WTC11 (cell line): ENCODE results near the gene VAV2.

Experiments used
- NFYB ChIP-seq: sonication (generic); formaldehyde crosslinking; conservative IDR thresholded peaks from 2 replicates; pipeline ENCODE4 v1.8.0; 2022; ENCODE audit warnings: low read depth, missing genetic modification reagents
- NR3C1 ChIP-seq: sonication (generic); formaldehyde crosslinking; conservative IDR thresholded peaks from 2 replicates; pipeline ENCODE4 v1.8.1; 2023; ENCODE audit warnings: low read depth, mild to moderate bottlenecking, missing genetic modification reagents
- SMAD3 ChIP-seq: sonication (generic); formaldehyde crosslinking; IDR thresholded peaks from 2 replicates; pipeline ENCODE4 v1.8.0; 2022; ENCODE audit warnings: missing genetic modification reagents, mild to moderate bottlenecking, borderline replicate concordance
- TCF7 ChIP-seq: sonication (generic); formaldehyde crosslinking; IDR thresholded peaks from 2 replicates; pipeline ENCODE4 v1.8.0; 2022; ENCODE audit warnings: mild to moderate bottlenecking, low read depth, missing genetic modification reagents, moderate library complexity
- ZBTB21 ChIP-seq: sonication (generic); formaldehyde crosslinking; IDR thresholded peaks from 2 replicates; pipeline ENCODE4 v1.8.1; 2023; ENCODE audit warnings: mild to moderate bottlenecking, missing genetic modification reagents, borderline replicate concordance
- TF ChIP-seq, protein P1 (sequence below): sonication (generic); formaldehyde crosslinking; IDR thresholded peaks from 2 replicates; pipeline ENCODE4 v1.8.1; 2023; ENCODE audit warnings: mild to moderate bottlenecking, missing genetic modification reagents, moderate library complexity
- TF ChIP-seq, protein P2 (sequence below): fragments of 200-600 bp; IDR thresholded peaks from 2 replicates; pipeline ENCODE4 v1.8.0; 2022; ENCODE audit warnings: antibody characterized with exemption
- TF ChIP-seq, protein P3 (sequence below): sonication (generic); formaldehyde crosslinking; IDR thresholded peaks from 2 replicates; pipeline ENCODE4 v1.8.0; 2022; ENCODE audit warnings: mild to moderate bottlenecking, missing genetic modification reagents
- TF ChIP-seq, protein P4 (sequence below): sonication (generic); formaldehyde crosslinking; IDR thresholded peaks from 2 replicates; pipeline ENCODE4 v1.8.1; 2023; ENCODE audit warnings: mild to moderate bottlenecking, missing genetic modification reagents, moderate library complexity

DNA sequence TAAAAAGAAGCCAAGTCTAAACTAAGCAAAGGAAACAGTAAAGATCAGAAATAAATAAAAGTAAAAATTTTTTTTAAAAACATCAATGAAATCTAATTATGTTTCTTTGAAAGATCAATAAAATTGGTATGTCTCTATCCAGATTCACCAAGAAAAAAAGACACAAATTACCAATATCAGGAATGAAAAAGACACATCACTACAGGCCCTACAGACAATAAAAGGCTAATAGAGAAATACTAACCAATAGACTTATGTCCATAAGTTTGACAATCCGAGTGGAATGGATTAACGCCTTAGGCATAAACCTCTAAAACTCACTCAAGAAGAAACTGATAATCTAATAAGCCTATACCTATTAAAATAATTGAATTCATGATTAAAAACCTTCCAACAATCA, 45.5 kb upstream of the VAV2 start:
- TF ChIP-seq, protein P1, sequence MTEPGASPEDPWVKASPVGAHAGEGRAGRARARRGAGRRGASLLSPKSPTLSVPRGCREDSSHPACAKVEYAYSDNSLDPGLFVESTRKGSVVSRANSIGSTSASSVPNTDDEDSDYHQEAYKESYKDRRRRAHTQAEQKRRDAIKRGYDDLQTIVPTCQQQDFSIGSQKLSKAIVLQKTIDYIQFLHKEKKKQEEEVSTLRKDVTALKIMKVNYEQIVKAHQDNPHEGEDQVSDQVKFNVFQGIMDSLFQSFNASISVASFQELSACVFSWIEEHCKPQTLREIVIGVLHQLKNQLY (CRISPR knock-in tag), result no peak
- TF ChIP-seq, protein P2, sequence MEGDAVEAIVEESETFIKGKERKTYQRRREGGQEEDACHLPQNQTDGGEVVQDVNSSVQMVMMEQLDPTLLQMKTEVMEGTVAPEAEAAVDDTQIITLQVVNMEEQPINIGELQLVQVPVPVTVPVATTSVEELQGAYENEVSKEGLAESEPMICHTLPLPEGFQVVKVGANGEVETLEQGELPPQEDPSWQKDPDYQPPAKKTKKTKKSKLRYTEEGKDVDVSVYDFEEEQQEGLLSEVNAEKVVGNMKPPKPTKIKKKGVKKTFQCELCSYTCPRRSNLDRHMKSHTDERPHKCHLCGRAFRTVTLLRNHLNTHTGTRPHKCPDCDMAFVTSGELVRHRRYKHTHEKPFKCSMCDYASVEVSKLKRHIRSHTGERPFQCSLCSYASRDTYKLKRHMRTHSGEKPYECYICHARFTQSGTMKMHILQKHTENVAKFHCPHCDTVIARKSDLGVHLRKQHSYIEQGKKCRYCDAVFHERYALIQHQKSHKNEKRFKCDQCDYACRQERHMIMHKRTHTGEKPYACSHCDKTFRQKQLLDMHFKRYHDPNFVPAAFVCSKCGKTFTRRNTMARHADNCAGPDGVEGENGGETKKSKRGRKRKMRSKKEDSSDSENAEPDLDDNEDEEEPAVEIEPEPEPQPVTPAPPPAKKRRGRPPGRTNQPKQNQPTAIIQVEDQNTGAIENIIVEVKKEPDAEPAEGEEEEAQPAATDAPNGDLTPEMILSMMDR, result no peak
- TF ChIP-seq NFYB (CRISPR knock-in tag) (no peak), SMAD3 (no peak), ZBTB21 (no peak), NR3C1 (CRISPR knock-in tag) (no peak), TCF7 (CRISPR knock-in tag) (no peak)
- TF ChIP-seq, protein P3, sequence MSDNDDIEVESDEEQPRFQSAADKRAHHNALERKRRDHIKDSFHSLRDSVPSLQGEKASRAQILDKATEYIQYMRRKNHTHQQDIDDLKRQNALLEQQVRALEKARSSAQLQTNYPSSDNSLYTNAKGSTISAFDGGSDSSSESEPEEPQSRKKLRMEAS (CRISPR knock-in tag), result no peak
- TF ChIP-seq, protein P4, sequence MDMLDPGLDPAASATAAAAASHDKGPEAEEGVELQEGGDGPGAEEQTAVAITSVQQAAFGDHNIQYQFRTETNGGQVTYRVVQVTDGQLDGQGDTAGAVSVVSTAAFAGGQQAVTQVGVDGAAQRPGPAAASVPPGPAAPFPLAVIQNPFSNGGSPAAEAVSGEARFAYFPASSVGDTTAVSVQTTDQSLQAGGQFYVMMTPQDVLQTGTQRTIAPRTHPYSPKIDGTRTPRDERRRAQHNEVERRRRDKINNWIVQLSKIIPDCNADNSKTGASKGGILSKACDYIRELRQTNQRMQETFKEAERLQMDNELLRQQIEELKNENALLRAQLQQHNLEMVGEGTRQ (CRISPR knock-in tag), result no peak
